ENCODE measurements around the gene FOXJ1. TPM values are rescaled to one million over a fixed set of nuclear protein-coding genes. Genes with fewer than 3 reads are reported as not detected.

The FOXJ1 gene
- total RNA-seq, 4 donors from 2014 or later: not detected

DNA sequence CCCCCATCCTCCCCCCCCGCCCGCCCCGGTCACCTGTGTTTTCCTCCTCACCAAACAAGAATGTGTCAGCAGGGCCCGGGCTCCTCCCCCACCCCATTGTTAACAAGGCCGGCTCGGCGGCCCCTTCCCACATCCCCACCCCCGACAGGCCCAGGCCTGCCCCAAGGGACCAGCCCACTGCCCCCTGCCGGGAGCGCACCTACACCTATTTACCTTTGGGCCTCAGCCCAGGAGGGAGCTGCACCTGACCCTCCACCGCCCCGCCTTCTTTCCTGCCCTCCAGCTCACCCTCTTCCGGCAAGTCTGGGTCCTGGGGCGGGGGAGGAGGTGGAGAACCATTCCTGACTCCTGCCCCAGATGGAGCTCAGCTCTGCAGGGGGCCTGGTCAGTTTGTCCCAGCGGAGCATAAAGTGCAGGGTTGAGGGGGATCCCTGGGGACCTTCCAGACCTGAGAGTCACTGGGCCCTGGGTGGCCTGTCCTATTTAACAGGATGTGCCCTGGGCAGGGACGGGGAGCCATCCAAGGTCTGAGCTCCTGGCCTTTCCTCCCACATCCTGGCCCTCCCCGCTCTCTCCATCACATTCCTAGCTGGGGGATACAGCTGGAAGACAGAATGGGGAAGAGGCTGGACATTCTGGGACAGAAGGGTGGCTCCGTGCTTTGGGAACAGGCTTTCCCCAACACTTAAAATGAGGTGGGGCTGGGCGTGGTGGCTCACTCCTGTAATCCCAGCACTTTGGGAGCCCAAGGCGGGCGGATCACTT lies 8.3 kb downstream of the FOXJ1 start:
- no peak for DNase-seq (ENCODE audit: low spot score in 2 of 2)
- H3K9me3 ChIP-seq: no peaks in the 10 kb centered on the region
- H3K4me1 ChIP-seq: peaks cover 0 to 7% (median 0%) of the 10 kb centered on the region in 4 donors
- no peaks in the 10 kb centered on the region for H3K36me3 ChIP-seq
- WGBS, 2 donors: 33 to 38% methylated on average over 18 to 20 of the region's 21 CpGs
- no peak overlapping the region for H3K27ac ChIP-seq
- no peak overlapping the region for H3K4me3 ChIP-seq
- H3K27me3 ChIP-seq: peaks cover 2 to 74% of the 10 kb centered on the region in 2 donors
- no peak for TF ChIP-seq EP300 (IDR thresholded peaks at IDR 0.05)
- TF ChIP-seq, protein P1, sequence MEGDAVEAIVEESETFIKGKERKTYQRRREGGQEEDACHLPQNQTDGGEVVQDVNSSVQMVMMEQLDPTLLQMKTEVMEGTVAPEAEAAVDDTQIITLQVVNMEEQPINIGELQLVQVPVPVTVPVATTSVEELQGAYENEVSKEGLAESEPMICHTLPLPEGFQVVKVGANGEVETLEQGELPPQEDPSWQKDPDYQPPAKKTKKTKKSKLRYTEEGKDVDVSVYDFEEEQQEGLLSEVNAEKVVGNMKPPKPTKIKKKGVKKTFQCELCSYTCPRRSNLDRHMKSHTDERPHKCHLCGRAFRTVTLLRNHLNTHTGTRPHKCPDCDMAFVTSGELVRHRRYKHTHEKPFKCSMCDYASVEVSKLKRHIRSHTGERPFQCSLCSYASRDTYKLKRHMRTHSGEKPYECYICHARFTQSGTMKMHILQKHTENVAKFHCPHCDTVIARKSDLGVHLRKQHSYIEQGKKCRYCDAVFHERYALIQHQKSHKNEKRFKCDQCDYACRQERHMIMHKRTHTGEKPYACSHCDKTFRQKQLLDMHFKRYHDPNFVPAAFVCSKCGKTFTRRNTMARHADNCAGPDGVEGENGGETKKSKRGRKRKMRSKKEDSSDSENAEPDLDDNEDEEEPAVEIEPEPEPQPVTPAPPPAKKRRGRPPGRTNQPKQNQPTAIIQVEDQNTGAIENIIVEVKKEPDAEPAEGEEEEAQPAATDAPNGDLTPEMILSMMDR (IDR thresholded peaks at IDR 0.05): no peak
- TF ChIP-seq POLR2A (IDR thresholded peaks at IDR 0.05): no peak

DNA sequence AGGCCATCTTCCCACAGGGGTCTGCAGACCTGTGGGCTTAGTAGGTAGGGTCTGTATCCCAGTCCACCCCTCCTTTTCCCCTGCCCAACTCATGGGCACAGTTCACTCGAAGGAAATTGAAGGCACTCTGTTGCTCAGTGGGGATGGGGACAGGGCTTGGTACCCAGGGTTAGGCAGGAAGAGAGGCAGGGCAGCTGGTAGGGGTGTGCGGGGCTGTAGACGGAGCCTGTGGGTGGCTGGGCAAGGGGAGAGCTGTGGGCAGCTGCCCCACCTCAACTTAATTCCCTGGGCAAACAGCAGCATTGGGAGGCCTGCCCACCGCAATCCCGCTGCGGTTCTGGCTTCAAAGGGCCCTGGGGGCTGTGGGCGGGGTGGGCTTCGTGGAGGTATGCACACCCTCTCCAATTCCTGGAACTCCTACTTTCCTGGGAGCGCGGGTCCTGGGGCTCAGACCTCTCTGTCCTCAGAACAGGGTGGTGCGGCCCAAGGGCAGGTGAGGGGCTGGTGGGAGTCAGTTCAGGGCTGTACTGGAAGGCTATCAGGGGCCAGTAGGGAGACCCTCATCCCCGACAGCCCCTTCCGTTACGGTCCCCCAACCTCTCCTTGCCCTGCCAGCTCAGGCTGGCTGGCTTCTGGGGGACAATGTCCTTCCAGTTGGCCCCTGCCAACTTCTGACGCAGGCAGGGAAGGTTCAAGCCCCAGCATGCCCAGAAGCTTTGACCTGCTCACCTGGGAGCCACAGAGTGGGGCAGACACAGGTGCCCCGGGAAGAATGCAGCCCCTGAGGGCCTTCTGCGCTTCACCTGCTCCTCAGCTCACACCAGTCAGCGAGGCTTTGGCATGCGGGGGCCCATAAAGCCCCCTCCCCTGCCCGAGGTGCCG lies 9.1 kb downstream of the FOXJ1 start:
- peaks cover 0 to 3% (median 0%) of the 10 kb centered on the region in 4 donors for H3K4me1 ChIP-seq
- no peak for DNase-seq (ENCODE audit: low spot score in 2 of 2)
- TF ChIP-seq, protein P1 (IDR thresholded peaks at IDR 0.05): no peak
- no peak for TF ChIP-seq POLR2A (IDR thresholded peaks at IDR 0.05)
- no peak for TF ChIP-seq EP300 (IDR thresholded peaks at IDR 0.05)
- H3K9me3 ChIP-seq: no peaks in the 10 kb centered on the region
- no peak overlapping the region for H3K27ac ChIP-seq
- H3K36me3 ChIP-seq: no peaks in the 10 kb centered on the region
- H3K27me3 ChIP-seq: peaks cover 0 to 66% of the 10 kb centered on the region in 2 donors
- H3K4me3 ChIP-seq: no peak overlapping the region
- WGBS, 2 donors: 49 to 52% methylated on average over 20 to 21 of the region's 21 CpGs

DNA sequence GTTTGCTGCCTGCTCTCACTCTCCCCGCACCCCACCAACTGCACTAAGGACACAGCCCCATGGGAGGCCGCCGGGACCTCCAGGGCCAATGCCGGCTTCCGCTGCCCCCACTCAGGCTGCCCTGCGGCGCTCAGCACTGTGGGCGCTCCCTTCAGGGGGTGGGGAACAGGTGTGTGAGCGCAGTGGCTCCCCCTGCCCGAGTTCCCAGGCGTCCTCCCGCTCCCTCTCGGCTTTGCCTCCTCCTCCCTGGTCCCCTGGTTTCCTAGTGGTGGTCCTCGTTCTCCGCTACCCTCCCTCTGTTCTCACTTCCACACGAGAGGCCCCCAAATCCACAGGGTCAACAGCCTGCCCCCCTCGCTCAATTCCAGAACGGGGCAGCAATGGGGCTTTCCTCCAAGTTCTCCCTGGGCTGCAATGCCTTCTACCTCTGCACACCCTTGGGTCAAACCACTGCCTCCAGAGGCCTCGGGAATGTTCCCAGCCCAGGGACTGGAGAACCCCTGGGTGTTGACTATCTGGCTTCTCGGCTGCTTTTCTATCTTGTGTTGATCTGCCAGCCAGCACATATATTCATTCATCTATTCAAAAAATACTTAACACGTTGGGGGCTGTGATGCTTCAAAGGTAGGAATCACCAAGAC lies 9.9 kb downstream of the FOXJ1 start:
- H3K9me3 ChIP-seq: no peaks in the 10 kb centered on the region
- no peak overlapping the region for H3K27ac ChIP-seq
- no peak for DNase-seq (ENCODE audit: low spot score in 2 of 2)
- H3K36me3 ChIP-seq: no peaks in the 10 kb centered on the region
- H3K27me3 ChIP-seq: peaks cover 0 to 59% of the 10 kb centered on the region in 2 donors
- no peak overlapping the region for H3K4me3 ChIP-seq
- peaks cover 0 to 3% (median 0%) of the 10 kb centered on the region in 4 donors for H3K4me1 ChIP-seq
- WGBS, 2 donors: 54 to 57% methylated on average over 21 of the region's 21 CpGs
- TF ChIP-seq, protein P1 (IDR thresholded peaks at IDR 0.05): no peak
- TF ChIP-seq POLR2A (IDR thresholded peaks at IDR 0.05) (no peak), EP300 (IDR thresholded peaks at IDR 0.05) (no peak)

DNA sequence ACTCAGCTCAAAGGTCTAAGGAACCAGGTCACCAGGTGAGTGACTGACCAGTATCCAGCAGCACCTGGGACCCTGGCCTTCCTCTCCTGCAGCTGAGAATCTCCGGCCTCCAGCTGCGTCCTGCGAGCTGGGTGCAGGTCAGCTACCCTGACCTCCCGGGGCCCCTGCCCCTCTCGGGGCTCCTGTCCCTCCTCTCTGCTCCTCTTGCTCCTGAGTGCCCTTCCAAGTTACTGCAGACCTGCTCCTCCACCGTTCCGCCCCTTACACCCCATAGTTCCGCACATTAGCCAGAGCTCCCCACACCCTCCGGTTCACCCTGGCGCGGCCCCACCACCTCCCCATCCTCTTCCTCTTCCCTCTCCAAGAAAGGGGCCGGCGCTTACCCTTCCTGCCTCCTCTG lies 10.6 kb downstream of the FOXJ1 start:
- H3K9me3 ChIP-seq: no peaks in the 10 kb centered on the region
- no peak overlapping the region for H3K4me3 ChIP-seq
- H3K4me1 ChIP-seq: peaks cover 0 to 3% (median 0%) of the 10 kb centered on the region in 4 donors
- no peaks in the 10 kb centered on the region for H3K36me3 ChIP-seq
- TF ChIP-seq EP300 (IDR thresholded peaks at IDR 0.05) (no peak), POLR2A (IDR thresholded peaks at IDR 0.05) (no peak)
- TF ChIP-seq, protein P1 (IDR thresholded peaks at IDR 0.05): no peak
- 49 to 55% methylated on average over 12 to 13 of the region's 13 CpGs for WGBS, 2 donors
- H3K27ac ChIP-seq: no peak overlapping the region
- H3K27me3 ChIP-seq: peaks cover 0 to 52% of the 10 kb centered on the region in 2 donors
- no peak for DNase-seq (ENCODE audit: low spot score in 2 of 2)

Measured in tibial nerve (tissue), 4 donors.